PFSK-1 (cell line): ENCODE measurements around the gene CD96.

Experiments used
- FOXP2 ChIP-seq: optimal IDR thresholded peaks from 2 replicates; pipeline ENCODE3; 2011; ENCODE audit warnings: borderline replicate concordance, control low read depth, inconsistent platforms; ENCODE audit not compliant: insufficient read depth; ENCODE audit errors: extremely low read length, extremely low read depth
- POLR2AphosphoS5 ChIP-seq: IDR thresholded peaks from 2 replicates; pipeline ENCODE4 v1.6.1; 2012; ENCODE audit warnings: low read depth, mild to moderate bottlenecking, control low read depth, low read length, moderate library complexity
- SIN3A ChIP-seq: IDR thresholded peaks from 2 replicates; pipeline ENCODE4 v1.6.1; 2012; ENCODE audit warnings: mild to moderate bottlenecking, low read length, moderate library complexity, borderline replicate concordance; ENCODE audit not compliant: insufficient read depth
- TAF1 ChIP-seq: IDR thresholded peaks from 2 replicates; pipeline ENCODE4 v1.6.1; 2012; ENCODE audit warnings: low read length, control low read depth, borderline replicate concordance; ENCODE audit not compliant: insufficient read depth
- TF ChIP-seq, protein P1 (sequence below), 2 experiments: IDR thresholded peaks; 2 replicates each; pipeline versions ENCODE4 v1.6.1 to v1.8.0; 2011 to 2012; ENCODE audit warnings: low read depth in 2 of 2, low read length in 2 of 2, control low read depth in 1 of 2, inconsistent platforms in 1 of 2, mild to moderate bottlenecking in 1 of 2, moderate library complexity in 1 of 2; ENCODE audit not compliant: insufficient read depth in 1 of 2

The CD96 gene

GRCh38 chr3:111650378-111651275 lies 108.6 kb downstream of the CD96 start:
- TF ChIP-seq POLR2AphosphoS5, result no peak
- no peak for TF ChIP-seq SIN3A
- TF ChIP-seq, protein P1, sequence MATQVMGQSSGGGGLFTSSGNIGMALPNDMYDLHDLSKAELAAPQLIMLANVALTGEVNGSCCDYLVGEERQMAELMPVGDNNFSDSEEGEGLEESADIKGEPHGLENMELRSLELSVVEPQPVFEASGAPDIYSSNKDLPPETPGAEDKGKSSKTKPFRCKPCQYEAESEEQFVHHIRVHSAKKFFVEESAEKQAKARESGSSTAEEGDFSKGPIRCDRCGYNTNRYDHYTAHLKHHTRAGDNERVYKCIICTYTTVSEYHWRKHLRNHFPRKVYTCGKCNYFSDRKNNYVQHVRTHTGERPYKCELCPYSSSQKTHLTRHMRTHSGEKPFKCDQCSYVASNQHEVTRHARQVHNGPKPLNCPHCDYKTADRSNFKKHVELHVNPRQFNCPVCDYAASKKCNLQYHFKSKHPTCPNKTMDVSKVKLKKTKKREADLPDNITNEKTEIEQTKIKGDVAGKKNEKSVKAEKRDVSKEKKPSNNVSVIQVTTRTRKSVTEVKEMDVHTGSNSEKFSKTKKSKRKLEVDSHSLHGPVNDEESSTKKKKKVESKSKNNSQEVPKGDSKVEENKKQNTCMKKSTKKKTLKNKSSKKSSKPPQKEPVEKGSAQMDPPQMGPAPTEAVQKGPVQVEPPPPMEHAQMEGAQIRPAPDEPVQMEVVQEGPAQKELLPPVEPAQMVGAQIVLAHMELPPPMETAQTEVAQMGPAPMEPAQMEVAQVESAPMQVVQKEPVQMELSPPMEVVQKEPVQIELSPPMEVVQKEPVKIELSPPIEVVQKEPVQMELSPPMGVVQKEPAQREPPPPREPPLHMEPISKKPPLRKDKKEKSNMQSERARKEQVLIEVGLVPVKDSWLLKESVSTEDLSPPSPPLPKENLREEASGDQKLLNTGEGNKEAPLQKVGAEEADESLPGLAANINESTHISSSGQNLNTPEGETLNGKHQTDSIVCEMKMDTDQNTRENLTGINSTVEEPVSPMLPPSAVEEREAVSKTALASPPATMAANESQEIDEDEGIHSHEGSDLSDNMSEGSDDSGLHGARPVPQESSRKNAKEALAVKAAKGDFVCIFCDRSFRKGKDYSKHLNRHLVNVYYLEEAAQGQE (IDR thresholded peaks at IDR 0.05; ENCODE audit: insufficient read depth in 1 of 2, low read depth in 2 of 2, low read length in 2 of 2), result no peak
- no peak for TF ChIP-seq FOXP2
- TF ChIP-seq TAF1, result no peak

- TF ChIP-seq POLR2AphosphoS5 (no peak), TAF1 (no peak), SIN3A (no peak), FOXP2 (no peak)
These were observed 110.6 kb downstream of the CD96 start for GRCh38 chr3:111652492-111653180.

DNA sequence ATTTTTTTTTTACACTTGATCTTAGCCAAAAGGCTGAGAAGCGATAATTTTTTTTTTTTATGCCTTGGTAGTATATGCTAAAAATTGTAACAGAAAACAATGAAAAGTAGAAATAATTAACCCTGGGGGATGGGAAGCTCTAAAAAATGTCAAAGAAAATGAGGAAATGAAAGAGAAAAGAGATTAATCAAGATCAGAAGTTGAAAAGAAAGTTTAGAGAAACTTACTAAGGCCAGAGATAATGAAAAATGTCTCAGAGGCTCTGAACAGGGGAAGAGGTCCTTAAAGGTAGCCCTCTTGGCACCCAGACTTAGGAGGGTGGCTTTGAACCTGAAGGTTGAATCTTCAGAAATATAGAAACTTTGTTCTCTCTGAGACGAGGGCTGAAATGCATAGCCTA lies 111.8 kb downstream of the CD96 start:
- no peak for TF ChIP-seq FOXP2
- no peak for TF ChIP-seq TAF1

DNA sequence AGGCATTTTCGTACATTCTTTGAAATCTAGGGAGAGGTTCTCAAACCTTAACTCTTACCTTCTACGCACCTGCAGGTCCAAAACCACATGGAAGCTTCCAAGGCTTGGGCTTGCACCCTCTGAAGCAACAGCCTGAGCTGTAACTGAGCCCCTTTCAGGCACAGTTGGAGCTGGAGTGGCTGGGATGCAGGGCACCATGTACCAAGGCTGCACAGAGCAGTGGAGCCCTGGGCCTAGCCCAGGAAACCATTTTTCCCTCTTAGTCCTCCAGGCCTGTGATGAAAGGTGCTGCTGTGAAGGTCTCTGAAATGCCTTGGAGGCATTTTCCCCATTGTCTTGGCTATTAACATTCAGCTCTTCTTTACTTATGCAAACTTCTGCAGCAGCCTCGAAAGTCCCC lies 120.0 kb downstream of the CD96 start:
- TF ChIP-seq, protein P1 (IDR thresholded peaks at IDR 0.05; ENCODE audit: insufficient read depth in 1 of 2, low read depth in 2 of 2, low read length in 2 of 2), result no peak
- TF ChIP-seq SIN3A, result no peak
- TF ChIP-seq POLR2AphosphoS5, result no peak
- TF ChIP-seq TAF1, result no peak
- TF ChIP-seq FOXP2, result no peak

GRCh38 chr3:111662907-111663306 lies 120.9 kb downstream of the CD96 start:
- no peak for TF ChIP-seq TAF1
- TF ChIP-seq, protein P1 (IDR thresholded peaks at IDR 0.05; ENCODE audit: insufficient read depth in 1 of 2, low read depth in 2 of 2, low read length in 2 of 2), result no peak
- no peak for TF ChIP-seq POLR2AphosphoS5
- no peak for TF ChIP-seq SIN3A
- no peak for TF ChIP-seq FOXP2

- TF ChIP-seq, protein P1 (IDR thresholded peaks at IDR 0.05; ENCODE audit: insufficient read depth in 1 of 2, low read depth in 2 of 2, low read length in 2 of 2), result no peak
- TF ChIP-seq SIN3A (no peak), TAF1 (no peak), FOXP2 (no peak), POLR2AphosphoS5 (no peak)
These were observed 124.2 kb downstream of the CD96 start for GRCh38 chr3:111666041-111666735.
